HG03354 (cell line): ENCODE measurements around the gene BIN1.

ENCODE experiments used
- ATAC-seq: cut with Tn5 transposase; IDR thresholded peaks from one replicate; pipeline ENCODE4 v1.9.1; 2021; ENCODE audit warnings: mild to moderate bottlenecking; ENCODE audit not compliant: unreplicated experiment, poor library complexity, severe bottlenecking

BIN1 gene

GRCh38 chr2:127012215-127012614 is 94.7 kb downstream of the BIN1 start:
- ATAC-seq, result no peak

- no peak for ATAC-seq
These were observed 95.2 kb downstream of the BIN1 start for GRCh38 chr2:127011796-127012195.

GRCh38 chr2:127011231-127011661 is 95.7 kb downstream of the BIN1 start:
- ATAC-seq, result no peak

DNA sequence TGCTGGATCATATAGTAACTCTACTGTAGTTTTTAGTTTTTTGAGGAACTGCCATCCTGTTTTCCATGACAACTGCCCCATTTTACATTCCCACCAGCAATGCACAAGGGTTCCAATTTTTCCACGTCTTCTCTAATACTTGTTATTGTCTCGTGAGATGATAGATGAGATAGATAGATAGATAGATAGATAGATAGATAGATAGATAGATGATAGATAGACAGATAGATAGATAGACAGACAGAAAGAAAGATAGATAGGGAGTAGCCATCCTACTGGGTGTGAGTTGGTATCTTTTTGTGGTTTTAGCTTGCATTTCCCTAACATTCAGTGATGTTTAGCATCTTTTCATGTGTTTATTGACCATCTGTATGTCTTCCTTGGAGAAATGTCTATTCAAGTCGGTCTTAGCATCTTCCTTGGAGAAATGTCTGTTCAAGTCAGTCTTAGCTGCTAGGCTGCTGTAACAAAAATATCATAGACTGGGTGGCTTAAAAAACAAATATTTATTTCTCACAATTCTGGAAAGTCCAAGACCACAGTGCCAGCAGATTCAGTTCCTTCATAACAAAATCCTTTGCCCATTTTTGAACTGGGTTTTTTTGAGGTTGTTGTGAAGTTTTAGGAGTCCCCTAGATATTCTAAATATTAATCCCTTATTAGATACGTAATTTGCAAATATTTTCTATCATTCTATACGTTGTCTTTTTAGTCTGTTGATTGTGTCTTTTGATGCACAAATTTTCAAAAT is 98.5 kb downstream of the BIN1 start:
- ATAC-seq, result no peak

DNA sequence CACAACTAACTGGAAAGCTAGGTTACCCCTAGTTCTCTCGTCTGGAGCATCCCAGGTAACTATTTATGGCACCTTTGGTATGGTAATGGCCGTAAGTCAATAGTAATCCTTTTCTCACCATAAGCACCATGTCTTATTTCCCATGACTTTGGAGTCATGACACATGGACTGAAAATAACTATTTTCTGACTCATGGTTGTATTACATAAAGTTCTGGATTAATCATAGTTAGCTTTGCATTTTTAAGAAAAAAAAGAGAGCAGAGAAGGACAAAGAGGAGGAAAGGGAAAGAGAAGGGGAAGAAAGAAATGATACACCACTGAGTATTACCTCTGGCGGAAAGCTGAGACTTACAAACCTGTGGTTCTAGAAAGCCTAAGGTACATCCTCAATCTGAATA is 99.3 kb downstream of the BIN1 start:
- no peak for ATAC-seq

GRCh38 chr2:127006962-127007361 is 100.0 kb downstream of the BIN1 start:
- ATAC-seq, result no peak

DNA sequence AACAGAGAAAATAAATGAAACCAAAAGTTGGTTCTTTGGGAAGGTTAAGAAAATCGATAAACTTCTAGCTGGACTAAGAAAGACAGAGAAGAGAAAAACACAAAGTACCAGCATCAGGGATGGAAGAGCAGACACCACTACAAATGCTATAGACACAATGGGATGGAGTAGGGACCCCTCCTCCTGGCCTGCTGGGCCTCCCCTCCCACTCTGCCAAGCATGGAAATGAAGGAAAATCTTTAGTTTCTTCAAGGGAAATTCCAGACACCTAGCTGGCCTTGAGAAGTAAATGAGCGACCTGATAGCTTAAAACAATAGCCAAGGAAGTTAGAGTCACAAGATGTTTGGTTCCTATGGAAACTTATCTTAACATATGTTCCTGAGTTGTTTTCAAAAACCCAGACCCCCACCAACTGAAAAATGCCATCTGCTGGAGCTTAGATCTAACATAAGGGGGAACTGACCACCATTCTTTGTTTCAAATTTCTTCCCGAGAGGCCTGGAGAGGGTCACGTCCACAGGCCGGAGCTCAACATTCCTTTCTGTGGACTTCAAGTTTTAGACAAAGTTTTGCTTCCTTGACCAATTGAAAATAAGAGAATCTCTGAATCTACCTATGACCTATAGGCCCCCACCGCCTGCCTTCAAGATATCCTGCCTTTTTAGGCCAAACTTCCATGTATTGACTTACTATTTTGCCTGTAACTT is 101.9 kb downstream of the BIN1 start:
- no peak for ATAC-seq

DNA sequence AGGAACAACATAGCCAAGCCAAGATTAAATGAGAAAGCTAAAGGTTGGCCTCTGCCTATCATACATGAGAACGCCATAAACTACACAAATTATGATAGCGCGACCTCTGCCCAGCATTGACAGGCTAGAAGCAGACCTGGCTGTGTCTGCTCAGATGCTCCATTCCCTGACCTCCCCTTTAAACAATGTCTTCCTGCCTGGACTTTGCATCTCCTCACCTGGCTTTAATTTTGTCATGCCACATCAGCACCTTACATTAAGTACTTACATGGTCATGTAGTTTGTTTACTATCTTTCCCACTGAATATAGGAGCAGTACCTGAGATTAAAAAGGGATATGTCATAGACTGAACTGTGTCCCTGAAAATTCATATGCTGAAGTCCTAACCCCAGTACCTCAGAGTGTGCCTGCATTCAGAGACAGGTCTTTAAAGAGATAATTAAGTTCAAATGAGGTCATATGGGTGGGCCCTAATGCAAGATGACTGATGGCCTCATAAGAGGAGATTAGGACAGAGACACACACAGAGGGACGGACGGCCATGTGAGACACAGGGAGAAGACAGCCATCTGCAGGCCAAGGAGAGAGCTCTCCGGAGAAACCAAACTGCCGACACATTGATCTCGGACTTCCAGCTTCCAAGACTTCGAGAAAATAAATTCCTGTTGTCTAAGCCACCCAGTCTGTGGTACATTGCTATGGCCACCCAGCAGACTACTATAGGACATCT is 103.7 kb downstream of the BIN1 start:
- no peak for ATAC-seq

DNA sequence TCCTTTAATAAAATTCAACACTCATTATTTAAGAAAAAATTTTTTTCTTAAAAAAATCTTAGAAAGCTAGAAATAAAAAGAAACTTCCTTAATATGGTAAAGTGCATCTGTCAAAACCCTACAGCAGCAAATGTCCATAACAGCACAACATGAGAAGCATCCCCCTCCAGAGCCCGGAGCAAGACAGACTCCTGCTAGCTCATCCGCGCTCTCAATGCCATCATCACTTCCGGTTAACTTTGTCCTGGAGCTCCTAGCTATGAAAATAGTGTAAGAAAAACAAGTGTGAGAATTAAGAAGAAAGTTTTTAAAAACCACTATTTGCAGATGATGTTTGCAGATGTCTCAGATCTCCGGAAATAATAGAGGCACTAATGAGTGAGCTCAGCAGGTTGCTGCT is 105.2 kb downstream of the BIN1 start:
- no peak for ATAC-seq

- ATAC-seq, result peak; percentile 65
These were observed 106.0 kb downstream of the BIN1 start for GRCh38 chr2:127000937-127001336.

DNA sequence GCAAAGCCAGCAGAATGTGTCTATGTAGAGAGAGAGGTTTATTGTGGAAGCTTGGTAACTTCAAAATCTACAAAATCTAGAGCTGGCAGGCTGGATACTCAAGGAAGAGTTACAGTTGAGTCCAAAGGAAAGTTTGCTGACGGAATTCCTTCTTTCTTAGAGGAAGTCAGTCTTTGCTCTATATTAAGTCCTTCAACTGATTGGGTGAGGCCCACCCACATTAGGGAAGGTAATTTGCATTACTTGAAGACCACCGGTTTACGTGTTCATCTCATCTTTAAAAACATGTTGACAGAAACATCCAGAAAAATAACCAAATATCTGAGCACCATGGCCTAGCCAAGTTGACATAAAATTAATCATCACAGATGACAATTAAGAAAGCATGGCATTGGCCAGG is 106.8 kb downstream of the BIN1 start:
- ATAC-seq, result no peak

GRCh38 chr2:126999106-126999756 is 107.7 kb downstream of the BIN1 start:
- no peak for ATAC-seq

- ATAC-seq, result no peak
These were observed 108.5 kb downstream of the BIN1 start for GRCh38 chr2:126998486-126998885.
